HG03064 (cell line): ENCODE results near the gene SEPHS2.

Experiments used
- ATAC-seq: cut with Tn5 transposase; IDR thresholded peaks from one replicate; pipeline ENCODE4 v1.9.1; 2021; ENCODE audit warnings: low read depth; ENCODE audit not compliant: unreplicated experiment

Gene SEPHS2

GRCh38 chr16:30434852-30435251 lies 10.8 kb downstream of the SEPHS2 start:
- no peak for ATAC-seq

DNA sequence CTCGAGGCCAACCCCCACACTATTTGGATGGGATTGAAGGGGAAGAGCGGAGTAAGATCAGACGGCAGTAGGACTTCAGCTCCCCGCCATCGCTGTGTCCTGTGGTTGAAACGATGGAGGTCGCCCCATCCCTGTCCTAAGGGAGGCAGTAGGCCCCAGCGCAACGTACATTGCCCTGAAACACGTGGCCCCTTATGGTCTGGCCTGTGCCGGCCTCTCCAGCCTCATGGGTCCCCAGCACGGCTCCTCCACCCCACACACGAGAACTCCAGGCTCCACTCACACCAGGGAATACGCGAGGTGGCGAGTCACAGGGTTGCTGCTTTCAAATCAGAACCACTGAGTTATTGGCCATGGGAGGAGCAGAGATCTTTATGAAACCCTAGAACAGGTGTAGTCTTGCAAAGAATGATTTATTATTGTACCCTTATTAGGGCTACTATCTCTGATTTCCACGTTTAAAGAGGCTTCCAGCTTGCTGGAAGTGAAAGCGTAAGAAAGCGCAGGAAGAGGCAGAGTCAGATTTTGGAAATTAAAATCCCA lies 15.2 kb downstream of the SEPHS2 start:
- ATAC-seq, result no peak

GRCh38 chr16:30429678-30430427 lies 15.8 kb downstream of the SEPHS2 start, which contains the start of gene DCTPP1:
Gene DCTPP1, minus strand, starts transcription at chr16:30430030. Its CDS starts 50 bp downstream, at chr16:30429980.
- peak; percentile 91 for ATAC-seq

DNA sequence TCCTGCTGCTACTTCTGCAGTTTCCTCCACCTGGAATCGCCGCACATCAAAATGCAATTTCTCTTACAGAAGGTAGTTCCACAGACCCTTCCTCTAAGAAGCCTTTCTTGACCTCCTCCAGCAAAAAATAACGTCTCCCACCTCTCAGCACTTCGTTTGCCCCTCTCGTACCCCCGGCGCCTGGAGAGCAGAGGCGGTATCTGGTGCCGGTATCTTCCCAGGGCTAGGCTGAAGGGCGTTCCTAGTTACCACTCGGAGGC lies 16.3 kb downstream of the SEPHS2 start:
- no peak for ATAC-seq

DNA sequence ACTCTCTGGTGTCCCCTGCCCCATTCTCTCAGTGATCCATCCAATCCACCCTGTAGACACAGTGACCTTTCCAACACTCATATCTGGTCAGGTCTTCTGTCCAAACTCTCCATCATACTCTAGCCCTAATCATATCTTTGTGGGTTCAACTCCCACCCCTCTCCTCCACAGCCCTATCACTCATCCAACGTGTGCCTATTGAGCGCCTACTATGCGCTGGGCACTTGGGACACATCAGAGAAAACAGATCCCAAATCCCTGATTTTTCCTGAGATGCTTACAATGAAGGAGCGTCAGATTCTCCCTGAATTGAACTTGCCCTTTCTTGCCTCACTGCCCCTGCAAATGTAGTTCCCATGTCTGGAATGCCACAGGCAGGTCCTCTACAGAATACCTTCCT lies 17.6 kb downstream of the SEPHS2 start:
- no peak for ATAC-seq

GRCh38 chr16:30421010-30421409 lies 24.7 kb downstream of the SEPHS2 start:
- ATAC-seq, result no peak

- no peak for ATAC-seq
These were observed 27.1 kb downstream of the SEPHS2 start for GRCh38 chr16:30418350-30419181.

DNA sequence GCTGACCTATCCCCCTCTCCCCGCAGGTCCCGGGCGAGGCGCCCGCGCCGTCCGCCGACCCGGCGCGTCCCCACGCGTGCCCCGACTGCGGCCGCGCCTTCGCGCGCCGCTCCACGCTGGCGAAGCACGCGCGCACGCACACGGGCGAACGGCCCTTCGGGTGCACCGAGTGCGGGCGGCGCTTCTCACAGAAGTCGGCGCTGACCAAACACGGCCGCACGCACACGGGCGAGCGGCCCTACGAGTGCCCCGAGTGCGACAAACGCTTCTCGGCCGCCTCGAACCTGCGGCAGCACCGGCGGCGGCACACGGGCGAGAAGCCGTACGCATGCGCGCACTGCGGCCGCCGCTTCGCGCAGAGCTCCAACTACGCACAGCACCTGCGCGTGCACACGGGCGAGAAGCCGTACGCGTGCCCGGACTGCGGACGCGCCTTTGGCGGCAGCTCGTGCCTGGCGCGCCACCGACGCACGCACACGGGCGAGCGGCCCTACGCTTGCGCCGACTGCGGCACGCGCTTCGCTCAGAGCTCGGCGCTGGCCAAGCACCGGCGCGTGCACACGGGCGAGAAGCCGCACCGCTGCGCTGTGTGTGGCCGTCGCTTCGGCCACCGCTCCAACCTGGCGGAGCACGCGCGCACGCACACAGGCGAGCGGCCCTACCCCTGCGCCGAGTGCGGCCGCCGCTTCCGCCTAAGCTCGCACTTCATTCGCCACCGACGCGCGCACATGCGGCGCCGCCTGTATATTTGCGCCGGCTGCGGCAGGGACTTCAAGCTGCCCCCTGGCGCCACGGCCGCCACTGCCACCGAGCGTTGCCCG lies 27.9 kb downstream of the SEPHS2 start:
- peak; percentile 83 for ATAC-seq

DNA sequence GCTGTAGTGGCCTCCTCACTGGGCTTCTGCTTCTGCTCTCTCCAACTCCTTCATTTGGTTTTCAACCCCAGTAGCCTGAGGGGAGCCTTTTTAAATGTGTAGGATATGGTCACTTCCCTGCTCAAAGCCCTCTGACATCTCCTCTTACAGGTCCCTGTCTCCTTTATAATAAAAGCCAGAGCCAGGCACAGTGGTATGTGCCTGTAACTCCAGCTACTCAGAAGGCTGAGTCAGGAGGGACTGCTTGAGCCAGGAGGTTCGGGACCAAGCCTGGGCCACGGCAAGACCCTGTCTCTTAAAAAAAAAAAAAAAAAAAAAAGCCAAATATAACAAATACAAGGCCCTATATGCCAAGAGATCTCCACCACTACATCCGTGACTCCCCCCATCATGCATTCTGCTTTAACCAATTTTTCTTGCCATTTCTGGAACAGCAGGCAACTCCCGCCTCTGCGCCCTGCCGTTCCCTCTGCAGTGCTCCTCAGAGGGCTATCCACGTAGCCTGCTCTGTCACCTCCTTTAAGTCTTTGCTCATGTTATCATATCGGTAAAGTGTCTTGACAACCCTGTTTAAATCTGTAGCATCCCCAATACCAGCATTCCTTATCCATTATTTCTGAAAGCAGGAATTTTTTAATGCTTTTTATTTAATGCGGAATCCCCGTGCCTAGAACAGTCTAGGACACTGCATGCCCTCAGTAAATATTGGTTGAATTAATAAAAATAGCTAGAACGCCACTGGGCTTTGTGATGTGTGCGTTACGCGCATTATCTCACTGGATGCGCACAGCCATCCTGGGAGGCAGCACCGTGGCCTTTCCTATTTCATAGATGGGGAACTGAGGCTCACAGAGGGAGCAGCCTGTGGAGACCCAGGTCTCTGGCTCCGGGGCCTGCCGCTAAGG lies 28.8 kb downstream of the SEPHS2 start:
- ATAC-seq, result no peak

DNA sequence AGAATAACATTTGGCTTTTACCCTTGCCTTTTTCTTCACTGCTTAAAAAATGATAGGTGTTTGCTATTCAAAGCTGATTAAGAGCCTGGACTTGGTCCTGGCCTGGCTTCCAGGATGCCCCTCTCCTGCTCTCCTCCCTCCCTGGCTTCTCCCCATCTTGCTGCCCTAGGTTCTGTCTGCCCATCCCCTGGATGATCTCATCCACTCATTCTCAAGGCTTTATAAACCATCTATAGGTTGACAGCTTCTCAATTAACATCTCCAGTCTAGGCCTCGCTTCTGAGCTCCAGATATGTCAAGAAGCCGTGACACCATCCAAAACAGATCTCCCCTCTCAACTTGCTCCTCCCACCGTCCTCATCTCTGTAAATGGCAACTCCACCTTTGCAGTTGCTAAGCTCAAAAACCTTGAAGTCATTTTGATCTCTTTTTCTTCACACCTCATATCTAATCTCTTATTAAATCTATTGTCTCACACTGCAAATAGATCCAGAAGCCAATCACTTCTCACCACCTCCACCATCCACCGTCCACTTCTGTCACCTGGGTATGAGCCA lies 29.5 kb downstream of the SEPHS2 start:
- no peak for ATAC-seq

DNA sequence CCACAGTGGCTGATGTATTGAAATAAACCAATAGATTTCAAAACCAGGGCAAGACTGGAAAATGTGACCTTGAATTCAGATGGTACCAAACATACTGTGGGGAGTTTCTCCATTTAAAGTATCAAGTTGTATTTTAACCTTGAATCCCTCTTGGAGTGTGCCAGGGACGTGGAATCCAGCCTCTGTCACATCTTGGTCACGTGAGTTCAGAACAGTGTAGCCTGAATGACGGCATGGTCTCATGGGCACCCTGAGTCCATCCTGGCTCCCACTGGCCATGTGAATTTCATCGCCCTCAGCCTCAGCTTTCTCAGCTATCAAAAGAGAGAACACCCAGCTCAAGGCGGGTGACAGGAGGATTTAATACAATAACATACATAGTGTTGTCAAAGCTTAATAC lies 31.5 kb downstream of the SEPHS2 start:
- no peak for ATAC-seq

GRCh38 chr16:30413112-30413806 lies 32.4 kb downstream of the SEPHS2 start:
- ATAC-seq, result no peak

DNA sequence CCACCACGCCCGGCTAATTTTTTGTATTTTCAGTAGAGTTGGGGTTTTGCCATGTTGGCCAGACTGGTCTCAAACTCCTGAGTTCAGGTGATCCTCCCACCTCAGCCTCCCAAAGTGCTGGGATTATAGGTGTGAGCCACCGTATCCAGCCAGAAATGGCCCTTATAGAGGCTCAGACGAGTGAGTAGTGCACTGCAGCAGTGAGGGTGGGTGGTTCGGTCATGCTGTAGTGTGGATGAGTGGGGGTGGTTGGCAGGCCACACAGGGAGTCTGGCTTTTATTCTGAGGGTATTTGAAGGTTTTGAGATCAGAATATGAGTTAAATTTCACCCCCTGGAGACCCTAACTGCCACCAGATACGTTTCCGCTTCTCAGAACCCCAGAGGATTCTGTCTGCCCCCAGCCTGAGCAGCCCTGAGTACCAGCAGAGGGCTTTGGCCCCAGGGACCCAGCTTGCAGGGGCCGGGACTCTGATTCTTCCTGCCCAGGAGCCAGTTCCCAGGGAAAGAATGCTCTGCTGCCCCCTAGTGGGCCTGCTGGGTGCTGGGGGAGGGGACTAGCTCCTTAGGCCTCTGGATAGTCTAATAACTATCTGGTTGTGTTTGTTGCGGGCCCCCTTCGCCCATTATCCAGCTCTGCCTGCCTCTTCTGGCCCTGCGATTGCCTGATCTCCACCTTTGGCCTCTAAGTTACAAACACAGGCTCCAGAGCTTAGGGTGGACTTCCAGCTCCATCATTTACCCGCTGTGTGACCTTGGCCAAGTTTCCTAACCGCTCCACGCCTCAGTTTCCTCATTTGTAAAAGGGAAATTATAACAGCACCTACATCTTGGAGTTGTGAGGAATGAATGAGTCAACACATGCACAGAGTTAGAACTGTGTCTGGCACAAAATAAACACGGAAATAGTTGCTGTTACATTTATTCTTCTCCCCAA lies 36.3 kb downstream of the SEPHS2 start:
- no peak for ATAC-seq

- ATAC-seq, result no peak
These were observed 37.7 kb downstream of the SEPHS2 start for GRCh38 chr16:30407804-30408534.

DNA sequence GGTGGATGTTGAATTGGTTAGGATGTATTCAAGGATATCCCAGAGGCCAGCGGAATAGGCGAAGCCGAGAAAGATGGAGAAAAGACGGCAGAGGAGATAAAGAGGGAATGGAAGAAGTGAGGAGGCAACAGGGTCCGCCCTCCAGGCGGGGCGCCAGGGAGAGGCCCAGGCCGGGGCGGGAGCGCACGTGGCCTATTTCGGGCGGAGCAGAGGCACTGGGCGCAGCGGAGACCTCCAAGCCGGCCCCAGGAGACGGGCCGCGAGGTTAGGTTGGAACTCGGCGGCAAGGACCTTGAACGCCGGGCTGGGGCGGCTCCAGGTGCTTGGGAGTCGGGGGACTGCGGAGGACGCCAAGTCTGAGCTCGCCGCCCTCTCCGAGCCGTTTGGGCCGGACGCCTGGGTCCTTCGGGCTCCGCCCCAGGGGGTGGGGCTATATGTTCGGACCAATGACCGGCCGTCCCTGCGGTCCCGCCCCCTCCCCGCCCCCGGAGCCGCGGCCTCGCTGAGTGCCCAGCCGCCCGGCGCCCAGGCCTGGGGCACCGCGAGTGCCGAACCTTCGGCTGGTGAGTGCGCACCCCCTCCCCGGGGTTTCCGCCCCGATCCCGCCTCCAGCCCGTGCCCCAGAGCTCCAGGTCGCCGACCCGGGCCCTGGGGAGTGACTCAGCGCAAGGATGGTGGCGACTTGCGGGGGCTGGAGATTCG lies 38.4 kb downstream of the SEPHS2 start, which contains the start of gene ZNF771:
Gene ZNF771, plus strand, starts transcription at position 505 of the 702 bp plus-strand sequence. CDS start 448 bp downstream, outside the sequence.
- ATAC-seq, result peak; percentile 84

GRCh38 chr16:30406795-30407101 lies 38.9 kb downstream of the SEPHS2 start:
- no peak for ATAC-seq
